ENCODE data around the gene MREG. TPM values are rescaled to one million over a fixed set of nuclear protein-coding genes. Genes with fewer than 3 reads are reported as not detected.

MREG gene
- total and polyA plus RNA-seq, 2 experiments from 2014 or later = 19.4 to 25.3 TPM

- peaks cover 3% of the 10 kb centered on the region for H3K27me3 Mint-ChIP-seq (ENCODE audit: insufficient read depth, low read depth, poor library complexity)
- no peaks in the 10 kb centered on the region for H4K20me1 ChIP-seq (replicated peaks; ENCODE audit: insufficient read depth)
- no peaks in the 10 kb centered on the region for H3K9me2 ChIP-seq (ENCODE audit: insufficient read depth)
- peaks cover 20% of the 10 kb centered on the region for H3K4me1 Mint-ChIP-seq
- H3K27me3 ChIP-seq (ENCODE audit: insufficient read depth) = no peaks in the 10 kb centered on the region
- H3K36me3 Mint-ChIP-seq (ENCODE audit: low read depth) = peaks cover 34% of the 10 kb centered on the region
- no peak overlapping the region for H3K27ac Mint-ChIP-seq
- H2AFZ ChIP-seq = no peak overlapping the region
- DNase-seq (ENCODE audit: low spot score) (no peak), ATAC-seq (peak; percentile 49; the same call in 2 of the 3 replicates)
- no peak overlapping the region for H3K4me3 ChIP-seq
- H3K79me2 ChIP-seq (replicated peaks; ENCODE audit: insufficient read depth) = no peaks in the 10 kb centered on the region
- no peak overlapping the region for H3K27ac ChIP-seq (ENCODE audit: low read depth)
- H3K9me3 Mint-ChIP-seq = no peaks in the 10 kb centered on the region
- no peak overlapping the region for H3K4me2 ChIP-seq
- peaks cover 3% of the 10 kb centered on the region; the same call in 1 of the 2 replicates for H3K36me3 ChIP-seq (ENCODE audit: insufficient read depth)
- H3K4me3 Mint-ChIP-seq = no peak overlapping the region
- peaks cover 10% of the 10 kb centered on the region for H3K4me1 ChIP-seq (ENCODE audit: insufficient read depth)
- TF ChIP-seq STAT1 (IDR thresholded peaks at IDR 0.05; ENCODE audit: unreplicated experiment) (no peak), ZNF462 (CRISPR knock-in tag; IDR thresholded peaks at IDR 0.05) (no peak), JUNB (IDR thresholded peaks at IDR 0.05; ENCODE audit: unreplicated experiment) (no peak), EZH2 (IDR thresholded peaks at IDR 0.05; ENCODE audit: low read depth, unreplicated experiment) (no peak), ZNF331 (CRISPR knock-in tag; IDR thresholded peaks at IDR 0.05; ENCODE audit: low read depth) (no peak), POLR2AphosphoS5 (IDR thresholded peaks at IDR 0.05; ENCODE audit: low read depth) (no peak), CREB1 (CRISPR knock-in tag; IDR thresholded peaks at IDR 0.05; ENCODE audit: low read depth) (no peak), ZNF114 (CRISPR knock-in tag; IDR thresholded peaks at IDR 0.05) (no peak)
- TF ChIP-seq, protein P1, sequence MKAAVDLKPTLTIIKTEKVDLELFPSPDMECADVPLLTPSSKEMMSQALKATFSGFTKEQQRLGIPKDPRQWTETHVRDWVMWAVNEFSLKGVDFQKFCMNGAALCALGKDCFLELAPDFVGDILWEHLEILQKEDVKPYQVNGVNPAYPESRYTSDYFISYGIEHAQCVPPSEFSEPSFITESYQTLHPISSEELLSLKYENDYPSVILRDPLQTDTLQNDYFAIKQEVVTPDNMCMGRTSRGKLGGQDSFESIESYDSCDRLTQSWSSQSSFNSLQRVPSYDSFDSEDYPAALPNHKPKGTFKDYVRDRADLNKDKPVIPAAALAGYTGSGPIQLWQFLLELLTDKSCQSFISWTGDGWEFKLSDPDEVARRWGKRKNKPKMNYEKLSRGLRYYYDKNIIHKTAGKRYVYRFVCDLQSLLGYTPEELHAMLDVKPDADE (IDR thresholded peaks at IDR 0.05) = no peak
- TF ChIP-seq, protein P2, sequence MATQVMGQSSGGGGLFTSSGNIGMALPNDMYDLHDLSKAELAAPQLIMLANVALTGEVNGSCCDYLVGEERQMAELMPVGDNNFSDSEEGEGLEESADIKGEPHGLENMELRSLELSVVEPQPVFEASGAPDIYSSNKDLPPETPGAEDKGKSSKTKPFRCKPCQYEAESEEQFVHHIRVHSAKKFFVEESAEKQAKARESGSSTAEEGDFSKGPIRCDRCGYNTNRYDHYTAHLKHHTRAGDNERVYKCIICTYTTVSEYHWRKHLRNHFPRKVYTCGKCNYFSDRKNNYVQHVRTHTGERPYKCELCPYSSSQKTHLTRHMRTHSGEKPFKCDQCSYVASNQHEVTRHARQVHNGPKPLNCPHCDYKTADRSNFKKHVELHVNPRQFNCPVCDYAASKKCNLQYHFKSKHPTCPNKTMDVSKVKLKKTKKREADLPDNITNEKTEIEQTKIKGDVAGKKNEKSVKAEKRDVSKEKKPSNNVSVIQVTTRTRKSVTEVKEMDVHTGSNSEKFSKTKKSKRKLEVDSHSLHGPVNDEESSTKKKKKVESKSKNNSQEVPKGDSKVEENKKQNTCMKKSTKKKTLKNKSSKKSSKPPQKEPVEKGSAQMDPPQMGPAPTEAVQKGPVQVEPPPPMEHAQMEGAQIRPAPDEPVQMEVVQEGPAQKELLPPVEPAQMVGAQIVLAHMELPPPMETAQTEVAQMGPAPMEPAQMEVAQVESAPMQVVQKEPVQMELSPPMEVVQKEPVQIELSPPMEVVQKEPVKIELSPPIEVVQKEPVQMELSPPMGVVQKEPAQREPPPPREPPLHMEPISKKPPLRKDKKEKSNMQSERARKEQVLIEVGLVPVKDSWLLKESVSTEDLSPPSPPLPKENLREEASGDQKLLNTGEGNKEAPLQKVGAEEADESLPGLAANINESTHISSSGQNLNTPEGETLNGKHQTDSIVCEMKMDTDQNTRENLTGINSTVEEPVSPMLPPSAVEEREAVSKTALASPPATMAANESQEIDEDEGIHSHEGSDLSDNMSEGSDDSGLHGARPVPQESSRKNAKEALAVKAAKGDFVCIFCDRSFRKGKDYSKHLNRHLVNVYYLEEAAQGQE (IDR thresholded peaks at IDR 0.05; ENCODE audit: unreplicated experiment) = no peak
- H3F3A ChIP-seq (replicated peaks; ENCODE audit: low read depth) = no peaks in the 10 kb centered on the region
These were observed 71.2 kb downstream of the MREG start for GRCh38 chr2:215942194-215942593.

Measured in GM23338 (cell line).